Mammary epithelial cell (primary cell): ENCODE results near the gene SDK1.

Experiments used
- CTCF ChIP-seq, 2 donors: IDR thresholded peaks in 1 of 2; conservative IDR thresholded peaks in 1 of 2; 2 replicates each; pipeline ENCODE4 v1.5.1; 2011 to 2012; ENCODE audit warnings: inconsistent platforms in 2 of 2, low read length in 2 of 2, mild to moderate bottlenecking in 2 of 2, control low read depth in 1 of 2, low read depth in 1 of 2; ENCODE audit not compliant: insufficient read depth in 1 of 2; ENCODE audit errors: extremely low read depth in 1 of 2
- EZH2 ChIP-seq: IDR thresholded peaks from 2 replicates; pipeline ENCODE4 v1.6.1; 2012; ENCODE audit warnings: low read length, inconsistent platforms, borderline replicate concordance

DNA sequence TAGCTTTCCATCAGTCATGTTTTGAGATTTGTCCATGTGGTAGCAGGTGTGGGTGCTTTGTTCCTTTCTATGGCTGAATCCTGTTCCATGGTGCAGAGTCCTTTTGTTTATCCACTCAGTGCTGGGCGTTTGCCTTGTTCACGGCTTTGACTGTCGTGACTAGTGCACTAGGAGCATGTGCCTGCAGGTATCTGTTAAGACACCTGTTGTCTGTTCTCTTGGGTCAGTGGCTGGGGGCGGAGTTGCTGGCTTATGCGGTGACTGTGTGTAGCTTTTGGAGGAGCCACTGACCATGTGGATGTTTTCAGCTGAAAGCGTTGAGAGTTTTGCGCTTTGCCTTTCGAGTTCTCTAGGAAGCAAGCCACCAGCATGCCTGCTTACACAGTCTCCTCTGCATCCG lies 807.9 kb downstream of the SDK1 start:
- TF ChIP-seq CTCF (conservative IDR thresholded peaks at IDR 0.05 in 1 of 2, IDR thresholded peaks at IDR 0.05 in 1 of 2; ENCODE audit: extremely low read depth in 1 of 2, insufficient read depth in 1 of 2, low read depth in 1 of 2, low read length in 2 of 2) = no peak
- TF ChIP-seq EZH2 = no peak
